ENCODE measurements around the gene ATOH8.

ATOH8 gene, protein sequence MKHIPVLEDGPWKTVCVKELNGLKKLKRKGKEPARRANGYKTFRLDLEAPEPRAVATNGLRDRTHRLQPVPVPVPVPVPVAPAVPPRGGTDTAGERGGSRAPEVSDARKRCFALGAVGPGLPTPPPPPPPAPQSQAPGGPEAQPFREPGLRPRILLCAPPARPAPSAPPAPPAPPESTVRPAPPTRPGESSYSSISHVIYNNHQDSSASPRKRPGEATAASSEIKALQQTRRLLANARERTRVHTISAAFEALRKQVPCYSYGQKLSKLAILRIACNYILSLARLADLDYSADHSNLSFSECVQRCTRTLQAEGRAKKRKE

DNA sequence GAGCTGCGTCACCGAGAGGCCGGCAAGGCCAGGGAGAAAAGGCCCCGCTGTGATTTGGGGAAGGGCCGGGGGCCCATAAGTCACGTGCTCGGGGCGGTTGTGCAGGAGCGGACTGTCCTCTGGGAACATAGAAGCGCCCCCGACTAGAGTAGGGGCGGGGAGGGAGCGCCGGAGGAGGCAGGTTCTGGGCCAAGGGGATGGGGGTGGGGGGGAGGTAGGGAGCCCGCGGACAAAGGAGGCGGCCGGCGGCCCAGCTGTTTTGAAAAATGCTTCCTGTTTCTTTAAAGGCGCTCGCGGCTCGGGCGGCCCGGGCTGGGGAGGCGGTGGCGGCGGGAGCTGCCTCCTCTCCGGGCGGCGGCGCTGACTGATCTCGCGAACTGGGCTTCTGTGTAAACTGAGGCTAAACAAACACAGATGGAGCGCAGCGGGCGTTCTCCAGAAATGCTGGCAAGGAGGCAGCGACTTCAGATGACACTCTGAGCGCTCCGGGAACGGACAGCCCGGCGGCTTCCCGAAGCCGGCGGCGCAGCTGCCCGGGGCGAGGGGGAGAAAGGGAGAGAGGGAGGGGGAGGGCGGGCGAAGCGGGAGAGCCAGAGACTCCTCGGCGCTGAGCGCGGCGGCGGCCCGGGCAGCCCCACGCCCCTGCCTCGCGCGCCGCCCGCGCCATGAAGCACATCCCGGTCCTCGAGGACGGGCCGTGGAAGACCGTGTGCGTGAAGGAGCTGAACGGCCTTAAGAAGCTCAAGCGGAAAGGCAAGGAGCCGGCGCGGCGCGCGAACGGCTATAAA lies at the start of gene ATOH8:
ATOH8 (plus strand) TSS at position 467 of the 788 bp plus-strand sequence; CDS start at position 666, 199 bp downstream.
- peak within 1 kb of the TSS; percentile 89 to 91 for H3K27ac ChIP-seq
- peak; percentile 88 for DNase-seq (ENCODE audit: low spot score)
- H3K4me3 ChIP-seq, result peak within 1 kb of the TSS; percentile 87
- TF ChIP-seq, protein P1, sequence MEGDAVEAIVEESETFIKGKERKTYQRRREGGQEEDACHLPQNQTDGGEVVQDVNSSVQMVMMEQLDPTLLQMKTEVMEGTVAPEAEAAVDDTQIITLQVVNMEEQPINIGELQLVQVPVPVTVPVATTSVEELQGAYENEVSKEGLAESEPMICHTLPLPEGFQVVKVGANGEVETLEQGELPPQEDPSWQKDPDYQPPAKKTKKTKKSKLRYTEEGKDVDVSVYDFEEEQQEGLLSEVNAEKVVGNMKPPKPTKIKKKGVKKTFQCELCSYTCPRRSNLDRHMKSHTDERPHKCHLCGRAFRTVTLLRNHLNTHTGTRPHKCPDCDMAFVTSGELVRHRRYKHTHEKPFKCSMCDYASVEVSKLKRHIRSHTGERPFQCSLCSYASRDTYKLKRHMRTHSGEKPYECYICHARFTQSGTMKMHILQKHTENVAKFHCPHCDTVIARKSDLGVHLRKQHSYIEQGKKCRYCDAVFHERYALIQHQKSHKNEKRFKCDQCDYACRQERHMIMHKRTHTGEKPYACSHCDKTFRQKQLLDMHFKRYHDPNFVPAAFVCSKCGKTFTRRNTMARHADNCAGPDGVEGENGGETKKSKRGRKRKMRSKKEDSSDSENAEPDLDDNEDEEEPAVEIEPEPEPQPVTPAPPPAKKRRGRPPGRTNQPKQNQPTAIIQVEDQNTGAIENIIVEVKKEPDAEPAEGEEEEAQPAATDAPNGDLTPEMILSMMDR (IDR thresholded peaks at IDR 0.05), result no peak

DNA sequence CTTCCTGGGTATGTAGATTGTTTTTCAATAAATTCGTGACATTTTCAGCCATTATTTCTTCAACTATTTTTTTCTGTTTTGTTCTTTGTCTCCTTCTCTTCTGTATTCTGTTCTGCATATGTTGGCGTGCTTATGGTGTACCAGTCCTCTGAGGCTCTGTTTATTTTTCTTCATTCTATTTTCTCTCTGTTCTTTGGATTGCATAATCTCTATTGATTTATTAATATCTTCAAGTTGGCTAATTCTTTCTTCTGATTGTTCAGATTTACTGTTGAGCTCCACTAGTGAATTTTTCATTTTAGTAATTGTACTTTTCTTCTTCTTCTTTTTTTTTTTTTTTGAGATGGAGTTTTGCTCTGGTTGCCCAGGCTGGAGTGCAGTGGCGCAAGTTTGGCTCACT lies 49.8 kb upstream of the ATOH8 start:
- Histone ChIP-seq H3K27ac (no peak overlapping the region), H3K4me3 (no peak overlapping the region)
- no peak for DNase-seq (ENCODE audit: low spot score)
- TF ChIP-seq, protein P1 (IDR thresholded peaks at IDR 0.05), result no peak

DNA sequence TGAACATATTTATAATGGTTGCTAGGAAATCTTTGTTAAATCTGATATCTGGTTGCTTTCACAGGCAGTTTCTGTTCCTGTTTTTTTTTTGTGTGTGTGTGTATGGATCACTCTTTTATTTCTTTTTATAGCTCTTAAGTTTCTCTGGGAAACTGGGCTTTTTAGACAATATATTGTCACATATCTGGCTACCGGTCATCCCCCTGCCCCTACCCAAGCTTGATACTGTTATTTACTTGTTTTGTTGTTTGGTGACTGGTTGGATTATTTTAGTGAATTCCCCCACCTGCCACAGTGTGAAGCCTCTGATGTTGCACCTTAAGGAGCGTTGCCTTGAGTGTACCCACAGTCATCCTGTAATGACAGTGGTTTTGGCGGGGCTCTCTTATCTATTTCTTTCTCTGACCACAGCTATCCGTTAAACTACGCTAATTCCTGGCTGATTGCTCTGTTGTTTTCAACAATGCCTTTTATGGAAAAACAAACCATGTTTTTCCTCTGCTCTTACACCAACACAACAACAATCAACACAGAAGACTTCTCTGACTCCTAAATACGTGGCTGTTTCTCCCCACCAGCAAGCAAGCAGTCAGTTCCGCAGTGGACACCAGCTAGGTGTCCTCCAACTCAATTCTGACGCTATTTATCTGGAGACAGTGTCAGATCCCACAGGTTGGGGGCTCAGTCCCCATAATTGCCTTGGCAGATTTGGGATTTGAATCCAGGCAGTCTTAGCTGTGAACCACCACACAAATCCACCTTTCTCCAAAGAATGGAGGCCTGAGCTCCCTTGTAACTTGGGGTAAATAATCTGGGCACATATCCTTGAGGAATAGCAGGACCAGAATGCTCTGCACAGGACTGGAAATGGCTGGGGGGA lies 48.8 kb upstream of the ATOH8 start:
- H3K4me3 ChIP-seq, result peak overlapping the region; percentile 18
- H3K27ac ChIP-seq, result peak overlapping the region; percentile 63 to 86
- TF ChIP-seq, protein P1 (IDR thresholded peaks at IDR 0.05), result no peak
- DNase-seq (ENCODE audit: low spot score), result no peak

DNA sequence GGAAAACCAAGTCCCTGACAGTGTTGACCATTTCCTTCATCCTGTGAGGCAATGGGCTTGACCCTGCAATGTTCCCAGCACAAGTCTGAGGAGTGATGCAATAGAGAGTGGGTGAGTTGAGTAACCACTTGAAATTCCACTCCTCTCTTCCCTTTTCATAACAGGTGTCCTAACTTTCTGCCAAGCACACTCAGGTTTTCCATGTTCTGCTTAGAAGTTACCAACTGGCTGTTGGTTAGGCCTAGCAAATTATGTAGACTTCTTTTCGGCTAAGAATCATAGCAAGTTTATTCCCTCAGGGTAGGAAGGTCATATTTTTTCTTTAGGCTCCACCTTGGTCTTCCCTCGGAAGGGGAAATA lies 48.1 kb upstream of the ATOH8 start:
- no peak overlapping the region for H3K4me3 ChIP-seq
- H3K27ac ChIP-seq, result peak overlapping the region; percentile 63 to 86
- TF ChIP-seq, protein P1 (IDR thresholded peaks at IDR 0.05), result no peak
- no peak for DNase-seq (ENCODE audit: low spot score)

DNA sequence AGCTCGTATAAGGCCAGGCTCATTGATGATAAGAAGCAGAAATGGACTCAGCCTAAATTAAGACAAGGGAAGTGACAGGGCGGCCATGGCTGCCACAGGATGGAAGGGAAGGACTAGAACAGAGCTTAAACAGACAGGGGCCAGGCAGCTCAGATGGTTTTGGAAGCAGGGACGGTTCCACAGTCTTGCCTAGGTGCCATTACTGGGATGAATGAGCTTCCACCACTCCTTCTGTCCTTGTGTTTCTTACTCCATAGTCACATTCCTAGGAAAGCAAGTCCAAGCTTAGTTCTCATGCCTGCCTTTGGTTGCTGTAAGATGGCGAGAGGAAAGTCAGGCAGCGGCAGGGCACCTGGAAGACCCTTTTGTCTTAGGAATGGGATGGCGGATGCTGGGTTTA lies 47.7 kb upstream of the ATOH8 start:
- Histone ChIP-seq H3K27ac (peak overlapping the region; percentile 63 to 86), H3K4me3 (no peak overlapping the region)
- TF ChIP-seq, protein P1 (IDR thresholded peaks at IDR 0.05), result no peak
- no peak for DNase-seq (ENCODE audit: low spot score)

DNA sequence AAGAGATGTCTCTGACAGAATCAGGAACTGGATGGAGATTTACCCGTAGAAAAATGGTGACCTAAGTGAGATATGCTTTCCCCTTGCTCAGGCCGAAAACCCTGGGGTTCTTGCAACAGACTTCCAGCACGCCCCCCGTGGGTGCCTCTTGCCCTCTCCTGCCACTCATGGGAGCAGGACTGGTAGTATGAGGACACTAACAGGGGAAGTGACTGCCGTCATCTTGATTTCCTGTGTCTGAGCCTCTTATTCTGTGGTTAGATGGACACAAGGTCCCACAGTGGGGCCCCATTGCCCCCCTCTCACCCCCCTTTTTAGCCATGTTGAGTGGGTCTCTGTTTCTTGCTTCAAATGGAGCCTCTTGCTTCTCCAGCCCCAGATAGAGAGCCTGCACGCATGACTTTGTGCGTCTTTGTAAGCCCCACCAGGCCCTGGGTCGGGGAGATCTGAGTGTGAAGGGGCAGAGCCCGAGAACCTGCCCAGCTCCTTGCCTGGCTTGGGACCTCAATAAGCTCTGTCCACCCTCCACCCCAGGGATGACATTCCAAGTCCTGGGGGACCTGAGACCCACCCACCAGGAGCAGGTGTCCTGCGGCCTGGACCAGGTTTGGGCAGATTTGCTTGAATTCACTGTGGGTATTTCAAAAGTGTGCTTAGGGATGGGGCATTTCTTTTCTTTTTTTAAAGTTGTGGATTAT lies 47.0 kb upstream of the ATOH8 start:
- Histone ChIP-seq H3K27ac (peak overlapping the region; percentile 63 to 86), H3K4me3 (no peak overlapping the region)
- no peak for DNase-seq (ENCODE audit: low spot score)
- TF ChIP-seq, protein P1 (IDR thresholded peaks at IDR 0.05), result no peak
